Pancreas (tissue), 10 donors: ENCODE results near the gene NRTN. TPM values are rescaled to one million over a fixed set of nuclear protein-coding genes. Genes with fewer than 3 reads are reported as not detected.
"Not testable (repeated sequence)": the region's sequence is repeated elsewhere in the genome, so short reads cannot be mapped to it uniquely, and the experiment has no call there.

Experiments used
- ATAC-seq, 4 donors: fragments of 200-7000 bp; cut with Tn5 transposase; one replicate each; pipeline versions ENCODE4 v1.8.0 to v1.9.1; 2020; ENCODE audit warnings: mild to moderate bottlenecking in 4 of 4, moderate library complexity in 4 of 4
- DNase-seq, 6 donors: peaks; one replicate each; pipeline ENCODE4 v3.0.0-alpha.2; 2020
- FAIRE-seq: peaks from 2 replicates; lab custom pipeline; 2012; peaks lifted over from hg19 to GRCh38; lab: Jason Lieb, UNC
- H3K27ac ChIP-seq, 4 donors: fragments of 200-600 bp; sonication (generic); 1 replicate in 3 of 4; 2 replicates in 1 of 4; pipeline versions ENCODE4 v1.5.0 to v1.8.0; 2020
- H3K27me3 ChIP-seq, 4 donors: fragments of 200-600 bp; one replicate each; pipeline ENCODE4 v1.8.0; 2021
- H3K36me3 ChIP-seq, 3 donors: fragments of 200-600 bp; sonication (generic) in 1 of 3; one replicate each; pipeline versions ENCODE4 v1.5.0 to v1.8.0; 2020 to 2021
- H3K4me1 ChIP-seq, 3 donors: fragments of 200-600 bp; one replicate each; pipeline ENCODE4 v1.8.0; 2021
- H3K4me3 ChIP-seq, 4 donors: fragments of 200-600 bp; sonication (generic) in 2 of 4; one replicate each; pipeline versions ENCODE4 v1.5.0 to v1.8.0; 2020 to 2021
- H3K9me3 ChIP-seq, 4 donors: fragments of 200-600 bp; one replicate each; pipeline ENCODE4 v1.8.0; 2021
- WGBS, 2 donors: extraction: QIAGEN DNeasy Blood & Tissue Kit; methylation state at CpG; one replicate each; pipeline ENCODE4 v1.1.7; 2013; 5-methylcytosine and 5-hydroxymethylcytosine counted together
- intact Hi-C, 3 donors: fragments of 100-400 bp; cut with DNase I; formaldehyde crosslinking; loops; one replicate each; pipeline versions ENCODE4 v1.11.1 to v1.14.2; 2022
- polyA plus RNA-seq, 2 donors: library from polyadenylated mRNA; stranded (reverse); fragments of 200-250 nt; gene quantifications; one replicate each; pipeline ENCODE4 v1.2.3, GENCODE V29; 2013
- total RNA-seq, 6 donors: library from RNA; stranded (reverse); fragmentation: NEBNext Ultra II Directional in 4 of 6; extraction: Animal tissue kit (Norgen Biotek cat#: 25700) in 4 of 6; gene quantifications; one replicate each; pipeline versions ENCODE4 v1.2.1 to v1.2.4, GENCODE V29; 2021 to 2023
- TF ChIP-seq, protein P1 (sequence below), 4 donors: fragments of 200-600 bp; sonication (generic) in 3 of 4; IDR thresholded peaks; one replicate each; pipeline versions ENCODE4 v1.5.0 to v1.8.0; 2021; ENCODE audit warnings: antibody characterized with exemption in 4 of 4
- donor health status: healthy with polysubstance abuse.
- donor health status: DM: no; HTN: no; CAD: no; lungs with moderate emphysema.
- donor health status: DM: no; HTN: no; CAD: no.
- donor health status: control.
- donor health status: control.
- donor health status: Bipolar disorder and iron deficiency.
- donor health status: DM: yes; HTN: yes; CAD: no.
- donor health status: DM: no; HTN: no; CAD: no.
- donor health status: DM: no; HTN: no; CAD: no.
- donor health status: DM: yes; HTN: yes; CAD: no.

NRTN gene
- total and polyA plus RNA-seq, 8 donors, result 5.0 to 15.2 (median 9.8) TPM

DNA sequence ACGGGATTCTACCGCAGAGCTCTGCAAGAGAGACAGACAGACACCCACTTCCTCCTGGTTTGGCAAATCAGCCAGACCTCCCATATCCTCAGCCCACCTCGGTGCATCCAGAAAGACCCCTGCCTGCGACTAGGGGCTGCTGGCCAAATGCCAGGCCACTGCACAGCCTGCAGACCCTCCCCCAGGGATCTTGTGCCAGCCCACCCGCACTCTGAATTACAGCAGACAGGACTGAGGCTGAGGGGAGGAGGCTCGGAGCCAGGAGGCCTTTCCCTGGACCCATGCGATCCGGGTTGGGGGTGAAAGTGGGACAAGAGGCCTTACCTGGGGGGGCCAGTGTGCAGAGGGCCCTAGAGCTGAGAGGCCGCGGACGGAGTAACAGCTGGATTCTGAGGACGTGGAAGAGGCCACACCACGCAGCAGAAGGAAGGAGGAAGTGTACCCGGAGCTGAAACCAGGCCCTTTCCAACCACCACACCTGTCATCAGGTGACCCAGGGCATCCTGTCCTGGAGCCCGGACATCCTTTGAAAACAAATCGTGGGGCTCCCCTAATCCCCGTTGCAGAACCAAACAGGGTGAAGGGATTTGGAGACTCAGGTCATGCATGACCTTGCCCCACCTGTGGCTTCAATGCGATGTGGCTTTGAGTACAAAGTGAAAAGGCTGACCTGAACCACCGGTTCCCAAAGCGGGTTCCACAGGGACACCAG, 33.6 kb downstream of the NRTN start:
- 52 to 55% methylated on average over 20 of the region's 20 CpGs for WGBS, 2 donors
- Histone ChIP-seq H3K4me3 (peak overlapping the region in 2 of 4 donors; percentile 9 to 18), H3K4me1 (no peaks in the 10 kb centered on the region), H3K36me3 (no peaks in the 10 kb centered on the region), H3K9me3 (no peaks in the 10 kb centered on the region), H3K27ac (peak overlapping the region; percentile 45 to 78 (median 64)), H3K27me3 (no peaks in the 10 kb centered on the region)
- intact Hi-C loops, result no loop called here
- FAIRE-seq (no peak), ATAC-seq (peak; percentile 48 to 77 (median 64)), DNase-seq (no peak)
- TF ChIP-seq, protein P1, sequence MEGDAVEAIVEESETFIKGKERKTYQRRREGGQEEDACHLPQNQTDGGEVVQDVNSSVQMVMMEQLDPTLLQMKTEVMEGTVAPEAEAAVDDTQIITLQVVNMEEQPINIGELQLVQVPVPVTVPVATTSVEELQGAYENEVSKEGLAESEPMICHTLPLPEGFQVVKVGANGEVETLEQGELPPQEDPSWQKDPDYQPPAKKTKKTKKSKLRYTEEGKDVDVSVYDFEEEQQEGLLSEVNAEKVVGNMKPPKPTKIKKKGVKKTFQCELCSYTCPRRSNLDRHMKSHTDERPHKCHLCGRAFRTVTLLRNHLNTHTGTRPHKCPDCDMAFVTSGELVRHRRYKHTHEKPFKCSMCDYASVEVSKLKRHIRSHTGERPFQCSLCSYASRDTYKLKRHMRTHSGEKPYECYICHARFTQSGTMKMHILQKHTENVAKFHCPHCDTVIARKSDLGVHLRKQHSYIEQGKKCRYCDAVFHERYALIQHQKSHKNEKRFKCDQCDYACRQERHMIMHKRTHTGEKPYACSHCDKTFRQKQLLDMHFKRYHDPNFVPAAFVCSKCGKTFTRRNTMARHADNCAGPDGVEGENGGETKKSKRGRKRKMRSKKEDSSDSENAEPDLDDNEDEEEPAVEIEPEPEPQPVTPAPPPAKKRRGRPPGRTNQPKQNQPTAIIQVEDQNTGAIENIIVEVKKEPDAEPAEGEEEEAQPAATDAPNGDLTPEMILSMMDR (IDR thresholded peaks at IDR 0.05), result no peak

DNA sequence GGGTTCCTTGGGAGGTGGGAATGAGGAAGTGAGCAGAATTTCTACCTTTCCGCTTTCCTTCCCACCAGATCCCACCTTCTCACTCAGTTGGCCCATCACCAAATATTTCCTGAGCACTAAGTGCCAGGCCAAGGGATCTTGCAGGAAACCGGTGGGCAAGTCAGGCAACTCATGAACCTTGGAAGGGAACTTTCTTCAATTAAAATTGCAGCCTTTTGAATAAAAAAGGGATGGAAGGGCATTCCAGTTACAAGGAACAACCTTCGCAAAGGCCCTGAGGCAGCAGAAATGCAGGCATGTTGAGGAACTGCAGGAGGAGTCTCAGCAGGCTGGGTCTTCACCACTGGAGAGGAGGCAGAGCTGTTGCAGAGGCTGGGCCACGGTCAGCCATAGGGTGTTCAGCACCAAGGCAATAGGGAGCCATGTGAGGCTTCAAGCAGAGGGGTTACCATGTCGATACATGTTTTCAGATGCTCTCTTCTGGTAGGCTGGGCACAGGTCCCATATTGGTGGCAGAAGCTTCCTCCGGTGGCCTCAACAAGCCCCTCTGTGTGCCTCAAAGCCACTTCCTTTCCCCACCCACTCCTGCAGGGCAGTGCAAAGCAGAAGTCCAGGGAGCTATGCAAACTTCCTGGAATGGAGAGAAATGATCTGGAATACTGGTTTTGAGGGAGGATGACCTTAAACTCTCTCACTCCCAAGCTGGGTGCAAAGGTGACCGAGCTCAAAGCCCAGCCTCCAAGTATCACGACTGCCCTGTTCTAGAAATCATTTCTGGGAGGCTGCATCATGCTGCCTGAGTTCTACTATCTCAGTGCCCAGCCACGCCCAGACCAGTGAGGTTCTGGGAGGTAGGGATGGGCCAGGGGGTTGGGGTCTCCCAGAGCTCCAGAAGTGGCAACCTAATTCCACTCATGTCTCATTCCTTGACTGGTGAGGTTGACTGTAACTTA, 34.5 kb downstream of the NRTN start, which contains the start of gene FUT6:
Gene FUT6 (minus strand): TSS at position 638 of the 953 bp plus-strand sequence. CDS start 7,135 bp downstream, outside the sequence.
- intact Hi-C loops, result no loop called here
- no peak for DNase-seq

DNA sequence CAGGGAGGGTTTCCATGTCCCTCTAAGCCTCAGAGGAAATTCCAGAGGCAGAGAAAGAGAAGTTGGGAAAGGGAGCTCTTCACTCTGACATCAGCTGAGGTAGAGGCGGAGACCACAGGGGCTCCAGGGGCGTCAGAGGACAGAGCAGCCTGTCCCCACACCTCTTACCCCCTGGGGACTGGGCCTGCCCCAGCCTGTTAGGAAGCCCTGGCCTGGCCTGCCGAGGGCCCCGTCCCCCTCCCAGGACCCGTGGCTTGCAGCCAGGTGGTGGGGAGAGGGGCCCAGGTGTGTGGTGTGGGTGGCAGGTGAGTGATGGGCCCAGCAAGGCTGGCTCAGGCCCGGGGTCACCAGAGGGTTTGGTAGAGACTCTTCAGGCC, 36.9 kb downstream of the NRTN start:
- H3K36me3 ChIP-seq, H3K4me1 ChIP-seq, H3K27me3 ChIP-seq, H3K9me3 ChIP-seq, H3K4me3 ChIP-seq, ATAC-seq, FAIRE-seq, H3K27ac ChIP-seq, intact Hi-C loops, DNase-seq: not testable (repeated sequence)
- WGBS, 2 donors, result 47 to 66% methylated on average over 5 to 6 of the region's 6 CpGs

More for the DNA sequence above, 34.5 kb downstream of the NRTN start, which contains the start of gene FUT6:
- Histone ChIP-seq H3K27ac (peak within 1 kb of the TSS; percentile 45 to 78 (median 64)), H3K4me1 (no peaks in the 10 kb centered on the region), H3K9me3 (no peaks in the 10 kb centered on the region), H3K36me3 (no peaks in the 10 kb centered on the region), H3K27me3 (no peaks in the 10 kb centered on the region), H3K4me3 (peak within 1 kb of the TSS in 2 of 4 donors; percentile 9 to 18)
- TF ChIP-seq, protein P1 (IDR thresholded peaks at IDR 0.05), result no peak
- WGBS, 2 donors, result 75 to 82% methylated on average over 9 of the region's 9 CpGs
- ATAC-seq (no peak), FAIRE-seq (no peak)

DNA sequence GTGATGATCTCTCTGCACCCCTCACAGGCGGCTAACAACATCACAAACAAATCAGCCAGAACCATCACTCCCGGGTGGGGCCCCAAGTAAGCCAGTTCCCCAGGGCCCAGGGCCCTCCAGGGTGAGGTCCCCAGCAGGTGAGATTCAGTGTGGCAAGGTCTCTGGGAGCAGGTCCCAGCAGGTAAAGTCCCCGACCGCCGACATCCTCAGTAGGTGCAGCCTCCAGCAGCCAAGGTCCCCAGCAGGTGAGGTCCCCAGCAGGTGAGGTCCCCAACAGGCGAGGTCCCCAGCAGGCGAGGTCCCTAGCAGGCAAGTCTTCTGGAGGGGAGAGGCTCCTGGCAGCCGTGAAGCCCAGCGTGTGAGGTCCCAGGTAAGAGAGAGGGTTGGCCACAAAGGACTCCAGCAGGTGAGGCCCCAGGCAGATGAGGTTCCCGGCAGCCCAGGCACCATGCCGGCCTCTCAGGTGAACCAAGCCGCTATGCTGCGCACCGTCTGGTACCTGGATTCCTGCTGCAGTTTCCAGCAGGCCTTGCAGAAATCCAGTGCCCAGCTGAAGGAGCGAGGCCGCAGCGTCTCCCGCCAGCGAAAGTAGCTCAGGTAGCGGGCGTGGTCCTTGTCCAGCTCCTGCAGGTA, 38.5 kb downstream of the NRTN start:
- WGBS, 2 donors, result 84 to 91% methylated on average over 21 of the region's 21 CpGs
- Histone ChIP-seq H3K4me1 (no peaks in the 10 kb centered on the region), H3K36me3 (no peaks in the 10 kb centered on the region), H3K4me3 (no peak overlapping the region), H3K27ac (no peak overlapping the region), H3K9me3 (no peaks in the 10 kb centered on the region), H3K27me3 (no peaks in the 10 kb centered on the region)
- TF ChIP-seq, protein P1 (IDR thresholded peaks at IDR 0.05), result no peak
- no peak for DNase-seq
- intact Hi-C loops, result no loop called here
- no peak for FAIRE-seq
- ATAC-seq, result no peak
